H9 (cell line): ENCODE data around the gene CHAMP1. TPM values are rescaled to one million over a fixed set of nuclear protein-coding genes. Genes with fewer than 3 reads are reported as not detected.

ENCODE experiments used
- DNase-seq: peaks from one replicate; pipeline ENCODE4 v3.0.0-alpha.2; 2017
- H2AFZ ChIP-seq: one replicate; pipeline ENCODE4 v1.6.1; 2013; ENCODE audit warnings: mild to moderate bottlenecking, low read length, control low read depth, moderate library complexity
- H2AK5ac ChIP-seq: 2 replicates; pipeline ENCODE4 v1.6.1; 2013; ENCODE audit warnings: low read length, control low read depth, mixed read lengths; ENCODE audit not compliant: insufficient read length
- H2BK120ac ChIP-seq: one replicate; pipeline ENCODE4 v1.6.1; 2013; ENCODE audit warnings: low read depth, mild to moderate bottlenecking, low read length, control low read depth, inconsistent platforms; ENCODE audit not compliant: poor library complexity, severe bottlenecking
- H2BK12ac ChIP-seq: 2 replicates; pipeline ENCODE4 v1.6.1; 2013; ENCODE audit warnings: low read length, control low read depth, mixed read lengths, low read depth; ENCODE audit not compliant: insufficient read length
- H2BK15ac ChIP-seq: 2 replicates; pipeline ENCODE4 v1.6.1; 2013; ENCODE audit warnings: low read depth, low read length, control low read depth
- H2BK20ac ChIP-seq: one replicate; pipeline ENCODE4 v1.6.1; 2013; ENCODE audit warnings: low read depth, mild to moderate bottlenecking, low read length, control low read depth, inconsistent platforms; ENCODE audit not compliant: poor library complexity, severe bottlenecking
- H2BK5ac ChIP-seq: 2 replicates; pipeline ENCODE4 v1.6.1; 2013; ENCODE audit warnings: low read length, control low read depth, mixed read lengths; ENCODE audit not compliant: insufficient read length
- H3K14ac ChIP-seq: 2 replicates; pipeline ENCODE4 v1.6.1; 2013; ENCODE audit warnings: low read length, control low read depth; ENCODE audit not compliant: insufficient read depth
- H3K18ac ChIP-seq: 2 replicates; pipeline ENCODE4 v1.6.1; 2013; ENCODE audit warnings: low read depth, mild to moderate bottlenecking, mixed read lengths, low read length, control low read depth; ENCODE audit not compliant: insufficient read length
- H3K23ac ChIP-seq: 2 replicates; pipeline ENCODE4 v1.6.1; 2013; ENCODE audit warnings: low read length, control low read depth, mixed read lengths, low read depth; ENCODE audit not compliant: insufficient read length
- H3K23me2 ChIP-seq: 2 replicates; pipeline ENCODE4 v1.6.1; 2013; ENCODE audit warnings: low read depth, mild to moderate bottlenecking, mixed read lengths, low read length, control low read depth; ENCODE audit not compliant: insufficient read length, poor library complexity, severe bottlenecking
- H3K27ac ChIP-seq: 2 replicates; pipeline ENCODE4 v1.5.1; 2013; ENCODE audit warnings: low read length, control low read depth, mixed read lengths, low read depth; ENCODE audit not compliant: insufficient read length
- H3K27me3 ChIP-seq: 2 replicates; pipeline ENCODE4 v1.6.1; 2013; ENCODE audit warnings: low read length, control low read depth, inconsistent platforms; ENCODE audit not compliant: insufficient read depth
- H3K4ac ChIP-seq: 2 replicates; pipeline ENCODE4 v1.6.1; 2013; ENCODE audit warnings: low read depth, mild to moderate bottlenecking, control low read depth, inconsistent platforms, low read length, moderate library complexity
- H3K4me1 ChIP-seq: 2 replicates; pipeline ENCODE4 v1.6.1; 2013; ENCODE audit warnings: low read length, control low read depth, inconsistent platforms; ENCODE audit not compliant: insufficient read depth
- H3K4me2 ChIP-seq: 2 replicates; pipeline ENCODE4 v1.6.1; 2013; ENCODE audit warnings: low read length, control low read depth, mixed read lengths; ENCODE audit not compliant: insufficient read length, insufficient read depth
- H3K56ac ChIP-seq: 2 replicates; pipeline ENCODE4 v1.6.1; 2013; ENCODE audit warnings: low read depth, mild to moderate bottlenecking, mixed read lengths, low read length, control low read depth; ENCODE audit not compliant: insufficient read length
- H3K79me1 ChIP-seq: 2 replicates; pipeline ENCODE4 v1.6.1; 2013; ENCODE audit warnings: low read depth, mild to moderate bottlenecking, moderate library complexity, low read length, control low read depth, inconsistent platforms; ENCODE audit not compliant: insufficient read depth, poor library complexity, severe bottlenecking
- H3K79me2 ChIP-seq: 2 replicates; pipeline ENCODE4 v1.6.1; 2013; ENCODE audit warnings: low read length, control low read depth, inconsistent platforms; ENCODE audit not compliant: insufficient read depth
- H3K9ac ChIP-seq: 2 replicates; pipeline ENCODE4 v1.6.1; 2013; ENCODE audit warnings: low read length, control low read depth, mixed read lengths; ENCODE audit not compliant: insufficient read length; ENCODE audit errors: extremely low read depth
- H3K9me3 ChIP-seq: one replicate; pipeline ENCODE4 v1.6.1; 2013; ENCODE audit warnings: low read depth, low read length, inconsistent platforms; ENCODE audit not compliant: control insufficient read depth
- H3T11ph ChIP-seq: one replicate; pipeline ENCODE4 v1.6.1; 2013; ENCODE audit warnings: mild to moderate bottlenecking, low read length, control low read depth, inconsistent platforms
- H4K20me1 ChIP-seq: one replicate; pipeline ENCODE4 v1.6.1; 2013; ENCODE audit not compliant: control insufficient read depth, insufficient read length, insufficient read depth
- H4K5ac ChIP-seq: 2 replicates; pipeline ENCODE4 v1.6.1; 2013; ENCODE audit warnings: low read depth, mild to moderate bottlenecking, mixed read lengths, low read length, control low read depth; ENCODE audit not compliant: insufficient read length
- H4K8ac ChIP-seq: replicated peaks from 2 replicates; pipeline ENCODE4 v1.6.1; 2013; ENCODE audit warnings: low read length, control low read depth, mixed read lengths, low read depth; ENCODE audit not compliant: insufficient read length
- H4K91ac ChIP-seq: 2 replicates; pipeline ENCODE4 v1.6.1; 2013; ENCODE audit warnings: low read depth, mild to moderate bottlenecking, moderate library complexity, mixed read lengths, low read length, control low read depth; ENCODE audit not compliant: insufficient read length
- H3K27ac Mint-ChIP-seq, 3 experiments: 2 replicates in 2 of 3; 3 replicates in 1 of 3; pipeline ENCODE4 v1.8.0; 2020 to 2021; ENCODE audit warnings: mixed read lengths in 3 of 3, mild to moderate bottlenecking in 1 of 3, moderate library complexity in 1 of 3
- H3K27me3 Mint-ChIP-seq: 2 replicates; pipeline ENCODE4 v1.8.0; 2021; ENCODE audit warnings: low read depth, mild to moderate bottlenecking, moderate library complexity, mixed read lengths
- H3K36me3 Mint-ChIP-seq, 3 experiments: 2 replicates in 2 of 3; 3 replicates in 1 of 3; pipeline ENCODE4 v1.8.0; 2020 to 2021; ENCODE audit warnings: low read depth in 3 of 3, mixed read lengths in 3 of 3; ENCODE audit not compliant: insufficient read depth in 1 of 3
- H3K4me1 Mint-ChIP-seq, 2 experiments: 2 replicates each; pipeline ENCODE4 v1.8.0; 2020; ENCODE audit warnings: mixed read lengths in 2 of 2
- H3K4me3 Mint-ChIP-seq, 2 experiments: 2 replicates in 1 of 2; 3 replicates in 1 of 2; pipeline ENCODE4 v1.8.0; 2020 to 2021; ENCODE audit warnings: mild to moderate bottlenecking in 2 of 2, mixed read lengths in 2 of 2, moderate library complexity in 1 of 2
- H3K9me3 Mint-ChIP-seq, 2 experiments: 2 replicates in 1 of 2; 3 replicates in 1 of 2; pipeline ENCODE4 v1.8.0; 2020; ENCODE audit warnings: mild to moderate bottlenecking in 2 of 2, mixed read lengths in 2 of 2, moderate library complexity in 1 of 2
- WGBS: extraction: QIAGEN DNeasy Blood & Tissue Kit; methylation state at CpG from one replicate; pipeline ENCODE4 v1.1.7; 2013; ENCODE audit warnings: missing lambda C conversion rate, low lambda C conversion rate, mixed read lengths; ENCODE audit not compliant: insufficient read length; ENCODE audit errors: extremely low coverage; 5-methylcytosine and 5-hydroxymethylcytosine counted together
- total RNA-seq: library from RNA; stranded (reverse); gene quantifications from 2 replicates; pipeline ENCODE4 v1.2.1, GENCODE V29; 2021
- TF ChIP-seq, protein P1 (sequence below): fragments of 200-600 bp; sonication (generic); conservative IDR thresholded peaks from 3 replicates; pipeline ENCODE4 v1.8.0; 2021; ENCODE audit warnings: antibody characterized with exemption, mild to moderate bottlenecking

CHAMP1 gene
- total RNA-seq, 1 experiment from 2014 or later: 62.1 TPM

DNA sequence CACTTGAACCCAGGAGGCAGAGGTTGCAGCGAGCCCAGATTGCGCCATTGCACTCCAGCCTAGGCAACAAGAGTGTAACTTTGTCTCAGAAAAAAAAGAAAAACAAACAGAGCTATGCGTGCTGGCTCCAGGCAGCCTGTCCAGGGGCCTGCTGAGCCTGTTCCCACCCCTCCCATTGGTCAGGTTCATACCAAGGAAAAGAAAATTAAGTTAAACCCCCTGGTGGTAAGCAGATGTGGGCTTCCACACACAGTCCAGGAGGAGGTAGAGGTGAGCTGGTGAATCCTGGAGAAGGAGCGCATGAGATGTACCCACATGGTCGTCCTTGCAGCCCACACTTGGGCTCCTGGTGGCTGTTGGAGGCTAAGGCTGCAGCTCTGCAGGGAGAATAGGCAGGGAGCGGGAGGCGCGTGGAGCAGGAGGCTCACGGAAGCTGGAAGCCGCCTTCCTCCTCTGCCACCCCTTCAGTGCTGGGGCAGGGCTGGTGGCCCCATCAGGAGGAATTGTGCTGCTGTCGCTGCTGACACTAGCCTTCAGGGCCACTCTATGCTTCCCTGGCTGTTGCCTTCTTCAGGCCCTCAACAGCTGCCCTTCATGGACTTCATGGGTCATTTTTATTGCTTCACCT, 10.5 kb upstream of the CHAMP1 start:
- no peak overlapping the region for H3T11ph ChIP-seq
- H2AFZ ChIP-seq: no peak overlapping the region
- Mint-ChIP-seq H3K4me1 (no peaks in the 10 kb centered on the region), H3K27ac (no peak overlapping the region), H3K36me3 (peaks cover 35 to 70% (median 63%) of the 10 kb centered on the region in 3 experiments; a peak in 6 of 7 replicates), H3K9me3 (no peaks in the 10 kb centered on the region), H3K4me3 (no peak overlapping the region), H3K27me3 (no peaks in the 10 kb centered on the region)
- H2BK15ac ChIP-seq: no peak overlapping the region
- H3K18ac ChIP-seq: no peak overlapping the region
- no peak overlapping the region for H3K56ac ChIP-seq
- no peaks in the 10 kb centered on the region for H3K79me2 ChIP-seq
- no peaks in the 10 kb centered on the region for H3K27me3 ChIP-seq
- no peaks in the 10 kb centered on the region for H4K20me1 ChIP-seq
- no peak overlapping the region for H4K91ac ChIP-seq
- TF ChIP-seq, protein P1, sequence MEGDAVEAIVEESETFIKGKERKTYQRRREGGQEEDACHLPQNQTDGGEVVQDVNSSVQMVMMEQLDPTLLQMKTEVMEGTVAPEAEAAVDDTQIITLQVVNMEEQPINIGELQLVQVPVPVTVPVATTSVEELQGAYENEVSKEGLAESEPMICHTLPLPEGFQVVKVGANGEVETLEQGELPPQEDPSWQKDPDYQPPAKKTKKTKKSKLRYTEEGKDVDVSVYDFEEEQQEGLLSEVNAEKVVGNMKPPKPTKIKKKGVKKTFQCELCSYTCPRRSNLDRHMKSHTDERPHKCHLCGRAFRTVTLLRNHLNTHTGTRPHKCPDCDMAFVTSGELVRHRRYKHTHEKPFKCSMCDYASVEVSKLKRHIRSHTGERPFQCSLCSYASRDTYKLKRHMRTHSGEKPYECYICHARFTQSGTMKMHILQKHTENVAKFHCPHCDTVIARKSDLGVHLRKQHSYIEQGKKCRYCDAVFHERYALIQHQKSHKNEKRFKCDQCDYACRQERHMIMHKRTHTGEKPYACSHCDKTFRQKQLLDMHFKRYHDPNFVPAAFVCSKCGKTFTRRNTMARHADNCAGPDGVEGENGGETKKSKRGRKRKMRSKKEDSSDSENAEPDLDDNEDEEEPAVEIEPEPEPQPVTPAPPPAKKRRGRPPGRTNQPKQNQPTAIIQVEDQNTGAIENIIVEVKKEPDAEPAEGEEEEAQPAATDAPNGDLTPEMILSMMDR: no peak
- H2BK12ac ChIP-seq: no peak overlapping the region
- no peak overlapping the region; the same call in 1 of the 2 replicates for H3K4ac ChIP-seq
- no peak overlapping the region for H2BK20ac ChIP-seq
- no peak overlapping the region for H2BK120ac ChIP-seq
- no peak overlapping the region for H3K14ac ChIP-seq
- DNase-seq: no peak
- no peak overlapping the region for H3K4me2 ChIP-seq
- no peak overlapping the region for H4K8ac ChIP-seq
- peak overlapping the region; percentile 47 for H4K5ac ChIP-seq
- no peaks in the 10 kb centered on the region for H3K4me1 ChIP-seq
- H3K27ac ChIP-seq: no peak overlapping the region
- H2BK5ac ChIP-seq: peak overlapping the region; percentile 38
- no peaks in the 10 kb centered on the region for H3K9me3 ChIP-seq
- WGBS: no CpG with 5 or more reads among the region's 11 CpGs
- no peak overlapping the region for H2AK5ac ChIP-seq
- H3K79me1 ChIP-seq: no peaks in the 10 kb centered on the region
- H3K23me2 ChIP-seq: no peaks in the 10 kb centered on the region
- H3K9ac ChIP-seq: no peak overlapping the region
- H3K23ac ChIP-seq: no peak overlapping the region
